RPMI7951 (cell line): ENCODE results near the gene DMBX1. TPM values are rescaled to one million over a fixed set of nuclear protein-coding genes. Genes with fewer than 3 reads are reported as not detected.

ENCODE experiments used
- DNase-seq: peaks from one replicate; pipeline ENCODE4 v3.0.0-alpha.2; 2012; ENCODE audit warnings: low read depth
- total RNA-seq: library from RNA; depleted of rRNA; stranded (reverse); fragments of >200 nt; shearing (Covaris generic); gene quantifications from 2 replicates; pipeline ENCODE4 v1.2.3, GENCODE V29; 2014

DMBX1 gene
- total RNA-seq, 1 experiment from 2014 or later, result not detected

- DNase-seq, result no peak
Observed at GRCh38 chr1:46525253-46525983, 35.8 kb downstream of the DMBX1 start.

- no peak for DNase-seq
Observed at GRCh38 chr1:46526013-46526690, 36.5 kb downstream of the DMBX1 start.

GRCh38 chr1:46526691-46527291 lies 37.2 kb downstream of the DMBX1 start:
- DNase-seq, result no peak

GRCh38 chr1:46527474-46528296 lies 38.0 kb downstream of the DMBX1 start:
- DNase-seq, result peak; percentile 63

- DNase-seq, result peak; percentile 17
Observed at GRCh38 chr1:46528297-46528955, 38.8 kb downstream of the DMBX1 start.

GRCh38 chr1:46529031-46529630 lies 39.5 kb downstream of the DMBX1 start:
- no peak for DNase-seq

- no peak for DNase-seq
Observed at GRCh38 chr1:46530311-46530710, 40.7 kb downstream of the DMBX1 start.

GRCh38 chr1:46530791-46531409 lies 41.3 kb downstream of the DMBX1 start:
- no peak for DNase-seq

GRCh38 chr1:46532095-46532494 lies 42.5 kb downstream of the DMBX1 start:
- no peak for DNase-seq

GRCh38 chr1:46532498-46533178 lies 43.0 kb downstream of the DMBX1 start:
- peak; percentile 22 for DNase-seq

GRCh38 chr1:46533179-46533864 lies 43.7 kb downstream of the DMBX1 start:
- DNase-seq, result no peak

GRCh38 chr1:46535063-46535462 lies 45.4 kb downstream of the DMBX1 start:
- DNase-seq, result no peak

GRCh38 chr1:46536527-46536926 lies 46.9 kb downstream of the DMBX1 start:
- DNase-seq, result no peak

- DNase-seq, result no peak
Observed at GRCh38 chr1:46537651-46538050, 48.0 kb downstream of the DMBX1 start.

GRCh38 chr1:46538147-46538546 lies 48.5 kb downstream of the DMBX1 start:
- no peak for DNase-seq
